NCI-H460 (cell line): ENCODE measurements around the gene SPHK2. TPM values are rescaled to one million over a fixed set of nuclear protein-coding genes. Genes with fewer than 3 reads are reported as not detected.
"Not testable (repeated sequence)": the region's sequence is repeated elsewhere in the genome, so short reads cannot be mapped to it uniquely, and the experiment has no call there.

Experiments
- DNase-seq: peaks from one replicate; pipeline ENCODE4 v3.0.0-alpha.2; 2016; ENCODE audit warnings: low read depth; ENCODE audit errors: extremely low read depth
- polyA plus RNA-seq: library from polyadenylated mRNA; depleted of rRNA; stranded (reverse); fragments of >200 nt; gene quantifications from 2 replicates; pipeline ENCODE4 v1.2.3, GENCODE V29; 2014; cell fraction: nucleus; rRNA removed
- total RNA-seq: library from RNA; depleted of rRNA; stranded (reverse); fragments of >200 nt; shearing (Covaris generic); gene quantifications from 2 replicates; pipeline ENCODE4 v1.2.3, GENCODE V29; 2014; rRNA removed

Gene SPHK2, protein sequence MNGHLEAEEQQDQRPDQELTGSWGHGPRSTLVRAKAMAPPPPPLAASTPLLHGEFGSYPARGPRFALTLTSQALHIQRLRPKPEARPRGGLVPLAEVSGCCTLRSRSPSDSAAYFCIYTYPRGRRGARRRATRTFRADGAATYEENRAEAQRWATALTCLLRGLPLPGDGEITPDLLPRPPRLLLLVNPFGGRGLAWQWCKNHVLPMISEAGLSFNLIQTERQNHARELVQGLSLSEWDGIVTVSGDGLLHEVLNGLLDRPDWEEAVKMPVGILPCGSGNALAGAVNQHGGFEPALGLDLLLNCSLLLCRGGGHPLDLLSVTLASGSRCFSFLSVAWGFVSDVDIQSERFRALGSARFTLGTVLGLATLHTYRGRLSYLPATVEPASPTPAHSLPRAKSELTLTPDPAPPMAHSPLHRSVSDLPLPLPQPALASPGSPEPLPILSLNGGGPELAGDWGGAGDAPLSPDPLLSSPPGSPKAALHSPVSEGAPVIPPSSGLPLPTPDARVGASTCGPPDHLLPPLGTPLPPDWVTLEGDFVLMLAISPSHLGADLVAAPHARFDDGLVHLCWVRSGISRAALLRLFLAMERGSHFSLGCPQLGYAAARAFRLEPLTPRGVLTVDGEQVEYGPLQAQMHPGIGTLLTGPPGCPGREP
- 6.7 and 6.9 TPM in 2 replicates for total RNA-seq
- 15.3 and 18.8 TPM in 2 replicates for polyA plus RNA-seq

DNA sequence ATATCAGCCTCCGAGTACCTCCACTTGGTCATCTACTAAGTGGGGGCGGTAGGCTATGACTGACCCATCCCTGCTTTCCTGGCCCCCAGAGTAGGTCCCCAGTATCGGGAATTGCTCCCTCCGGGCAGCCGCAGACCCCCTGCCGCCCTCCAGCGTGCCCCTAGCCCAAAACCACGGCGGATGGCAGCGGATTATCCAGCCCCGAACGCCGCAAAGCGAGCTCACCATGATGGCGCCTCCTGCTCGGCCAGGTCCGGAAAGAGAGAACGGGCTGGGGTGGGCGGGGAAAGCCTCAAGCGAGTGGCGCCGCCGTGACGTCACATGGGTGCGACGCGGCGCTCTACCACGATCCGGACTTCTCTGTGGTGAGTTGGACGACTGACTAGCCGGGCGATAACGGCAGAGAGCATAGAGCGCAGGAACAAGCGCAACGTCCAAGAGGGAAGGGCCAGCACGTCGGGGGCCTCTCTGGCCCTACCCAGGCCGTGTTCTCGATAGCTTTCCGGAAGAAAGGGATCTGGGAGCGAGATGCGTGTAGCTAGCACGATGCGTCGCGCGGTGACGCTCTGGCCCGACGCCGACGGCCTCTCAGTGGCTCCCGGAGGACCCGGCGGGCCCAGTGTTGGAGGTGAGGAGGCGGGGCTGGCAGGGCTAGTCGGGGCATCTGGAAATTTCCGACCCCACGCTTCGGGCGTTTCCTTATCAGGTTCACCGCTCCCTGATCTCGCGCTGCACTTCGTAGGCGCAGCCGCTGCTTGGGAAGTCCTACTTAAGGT, at the start of gene SPHK2, which contains the start of gene RPL18:
TSS of gene SPHK2 (plus strand) at position 591 of the 776 bp plus-strand sequence. CDS start 1,009 bp downstream, outside the sequence.
TSS of gene RPL18 (minus strand) at position 263 of the 776 bp plus-strand sequence. CDS start at position 228, 35 bp downstream.
- peak; percentile 98 for DNase-seq

DNA sequence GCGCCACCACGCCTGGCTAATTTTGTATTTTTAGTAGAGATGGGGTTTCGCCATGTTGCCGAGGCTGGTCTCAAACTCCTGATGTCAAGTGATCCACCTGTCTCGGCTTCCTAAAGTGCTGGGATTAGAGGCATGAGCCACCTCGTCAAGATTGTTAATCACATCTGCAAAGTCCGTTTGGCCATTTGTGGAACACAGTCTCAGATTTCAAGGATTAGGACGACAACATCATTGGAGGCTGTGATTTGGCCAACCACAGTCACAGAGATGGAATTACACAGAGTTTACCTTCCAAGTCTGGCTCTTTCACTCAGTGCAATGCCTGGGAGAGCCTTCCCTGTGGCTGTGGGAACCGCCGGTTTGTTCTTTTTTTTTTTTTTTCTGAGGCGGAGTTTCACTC, 49.5 kb upstream of the SPHK2 start:
- no peak for DNase-seq

DNA sequence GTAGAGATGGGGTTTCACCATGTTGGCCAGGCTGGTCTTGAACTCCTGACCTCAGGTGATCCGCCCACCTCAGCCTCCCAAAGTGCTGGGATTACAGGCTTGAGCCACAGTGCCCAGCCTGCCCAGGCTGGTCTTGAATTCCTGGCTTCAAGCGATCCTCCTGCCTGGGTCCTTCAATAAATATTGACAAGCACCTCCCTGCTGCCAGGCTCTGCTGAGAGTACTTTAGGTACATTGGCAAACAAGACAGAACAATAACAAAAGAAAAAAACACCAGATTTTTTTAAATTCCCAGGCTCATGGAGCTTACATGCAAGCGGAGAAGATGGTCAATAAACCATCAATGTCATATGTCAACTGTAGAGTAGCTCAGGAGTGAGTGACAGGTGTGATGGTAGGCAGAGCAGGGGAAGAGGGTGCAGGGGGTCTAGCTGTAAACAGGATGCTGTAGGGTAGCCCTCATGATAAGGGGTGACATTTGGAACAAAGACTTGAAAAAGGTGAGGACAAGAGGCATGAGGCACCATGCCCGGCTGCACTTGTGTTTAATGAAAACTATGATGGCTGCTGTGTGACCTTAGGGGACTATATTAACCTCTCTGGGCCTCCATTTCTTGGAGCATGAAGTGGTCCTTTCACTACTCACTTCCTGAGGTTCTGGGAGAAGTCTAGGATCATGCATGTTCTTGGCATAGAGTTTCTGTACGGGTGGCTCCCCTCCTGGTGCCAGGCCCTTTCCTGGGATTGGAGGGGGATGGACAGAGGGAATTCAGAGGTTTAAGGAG, 47.7 kb upstream of the SPHK2 start:
- DNase-seq = no peak

DNA sequence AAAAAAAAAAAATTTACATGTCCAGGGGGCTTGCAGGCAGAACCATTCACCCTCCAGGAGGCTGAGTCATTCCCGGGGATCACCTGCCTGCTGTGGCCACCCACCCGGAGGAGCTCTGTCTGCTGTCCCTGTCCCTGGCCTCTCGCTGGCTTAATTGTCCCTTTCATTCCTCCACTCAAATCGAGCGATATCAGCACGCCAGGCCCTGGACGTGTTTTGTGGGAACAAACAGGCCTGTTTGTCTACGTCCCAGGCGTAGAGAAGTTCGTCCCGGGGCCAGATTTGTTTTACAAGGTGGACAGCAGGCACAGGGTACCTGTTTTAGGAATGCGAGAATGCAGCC, 46.2 kb upstream of the SPHK2 start:
- DNase-seq = no peak

DNA sequence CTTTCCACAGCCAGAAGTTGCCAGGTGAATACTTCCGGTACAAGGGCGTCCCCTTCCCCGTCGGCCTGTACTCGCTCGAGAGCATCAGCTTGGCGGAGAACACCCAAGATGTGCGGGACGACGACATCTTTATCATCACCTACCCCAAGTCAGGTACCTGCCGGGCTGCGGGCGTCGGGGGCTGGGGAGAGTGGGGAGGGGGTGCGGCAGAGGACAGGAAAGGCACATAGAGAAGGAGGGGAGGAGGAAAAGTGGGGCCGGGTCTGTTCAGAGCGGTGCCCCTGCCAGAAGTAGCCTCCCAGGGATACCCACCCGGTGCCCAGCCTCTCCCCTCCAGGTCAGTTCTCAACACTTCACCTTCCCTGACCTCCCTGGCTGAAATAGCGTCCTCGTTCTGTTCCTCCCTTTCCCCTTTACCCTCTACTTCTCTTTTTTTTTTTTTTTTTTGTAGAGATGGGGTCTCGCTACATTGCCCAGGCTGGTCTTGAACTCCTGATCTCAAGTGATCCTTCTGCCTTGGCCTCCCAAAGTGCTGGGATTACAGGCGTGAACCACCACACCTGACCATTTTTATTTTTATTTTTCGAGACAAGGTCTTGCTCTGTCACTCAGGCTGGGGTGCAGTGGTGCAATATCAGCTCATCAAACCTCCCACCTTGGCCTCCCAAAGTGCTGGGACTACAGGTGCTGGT, 43.2 kb upstream of the SPHK2 start:
- no peak for DNase-seq

DNA sequence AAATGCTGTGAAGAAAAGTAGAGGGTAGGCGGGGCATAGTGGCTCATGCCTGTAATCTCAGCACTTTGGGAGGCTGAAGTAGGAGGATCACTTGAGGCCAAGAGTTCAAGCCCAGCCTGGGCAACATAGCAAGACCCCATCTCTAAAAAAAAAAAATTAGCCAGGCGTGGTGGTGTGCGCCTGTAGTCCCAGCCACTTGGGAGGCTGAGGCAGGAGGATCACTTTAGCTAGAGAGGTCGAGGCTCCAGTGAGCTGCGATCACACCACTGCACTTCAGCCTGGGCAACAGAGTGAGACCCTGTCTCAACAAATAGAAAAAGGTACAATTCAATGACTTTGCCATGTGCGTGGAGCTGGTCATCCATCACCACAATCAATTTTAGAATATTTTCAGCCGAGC, 41.4 kb upstream of the SPHK2 start:
- not testable (repeated sequence) for DNase-seq

DNA sequence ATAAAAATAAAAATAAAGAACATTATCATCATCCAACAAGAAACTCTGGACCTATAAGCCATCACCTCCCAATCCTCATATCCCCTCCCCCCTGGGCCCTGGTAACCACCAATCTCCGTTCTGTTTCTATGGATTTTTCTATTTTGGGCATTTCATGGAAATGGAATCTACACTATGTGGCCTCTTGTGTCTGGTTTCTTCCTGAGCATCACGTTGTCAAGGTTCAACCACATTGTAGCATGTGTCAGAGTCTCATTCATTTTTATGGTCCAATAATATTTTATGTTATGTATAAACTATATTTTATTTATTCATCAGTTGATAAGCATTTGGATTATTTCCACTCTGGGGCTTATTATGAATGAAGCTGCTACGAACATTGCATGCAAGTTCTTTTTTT, 40.4 kb upstream of the SPHK2 start:
- DNase-seq = no peak

DNA sequence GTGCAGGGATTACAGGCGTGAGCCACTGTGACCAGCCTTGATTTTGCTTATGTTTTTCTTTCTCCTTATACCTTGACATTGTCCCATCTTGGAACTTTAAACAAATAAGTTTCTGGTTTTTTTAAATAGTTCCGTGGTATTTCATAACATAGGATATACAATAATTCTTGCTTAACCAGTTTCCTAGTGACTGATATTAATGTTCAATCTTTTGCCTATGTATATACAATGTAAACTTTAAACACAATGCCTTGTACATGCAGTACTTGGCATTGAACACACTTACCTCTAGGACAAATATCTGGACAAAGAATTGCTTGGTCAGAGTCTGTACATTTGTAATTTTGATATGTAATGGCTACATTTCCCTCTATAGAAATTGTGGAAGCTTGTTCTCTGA, 37.1 kb upstream of the SPHK2 start:
- DNase-seq = no peak

DNA sequence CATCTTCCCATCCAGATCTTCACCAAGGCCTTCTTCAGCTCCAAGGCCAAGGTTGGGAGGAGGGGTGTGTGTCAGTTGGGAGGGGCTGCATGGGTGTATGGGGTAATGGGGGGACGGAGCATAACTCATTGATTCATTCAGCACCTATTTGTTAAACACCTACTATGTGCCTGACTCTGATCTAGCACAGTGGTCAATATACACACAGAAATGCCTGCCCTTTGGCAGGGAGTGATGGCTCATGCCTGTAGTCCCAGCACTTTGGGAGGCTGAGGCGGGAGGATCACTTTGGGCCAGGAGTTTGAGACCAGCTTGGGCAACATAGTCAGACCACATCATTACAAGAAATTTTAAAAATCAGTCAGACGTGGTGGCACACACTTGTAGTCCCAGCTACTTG, 31.9 kb upstream of the SPHK2 start:
- no peak for DNase-seq

DNA sequence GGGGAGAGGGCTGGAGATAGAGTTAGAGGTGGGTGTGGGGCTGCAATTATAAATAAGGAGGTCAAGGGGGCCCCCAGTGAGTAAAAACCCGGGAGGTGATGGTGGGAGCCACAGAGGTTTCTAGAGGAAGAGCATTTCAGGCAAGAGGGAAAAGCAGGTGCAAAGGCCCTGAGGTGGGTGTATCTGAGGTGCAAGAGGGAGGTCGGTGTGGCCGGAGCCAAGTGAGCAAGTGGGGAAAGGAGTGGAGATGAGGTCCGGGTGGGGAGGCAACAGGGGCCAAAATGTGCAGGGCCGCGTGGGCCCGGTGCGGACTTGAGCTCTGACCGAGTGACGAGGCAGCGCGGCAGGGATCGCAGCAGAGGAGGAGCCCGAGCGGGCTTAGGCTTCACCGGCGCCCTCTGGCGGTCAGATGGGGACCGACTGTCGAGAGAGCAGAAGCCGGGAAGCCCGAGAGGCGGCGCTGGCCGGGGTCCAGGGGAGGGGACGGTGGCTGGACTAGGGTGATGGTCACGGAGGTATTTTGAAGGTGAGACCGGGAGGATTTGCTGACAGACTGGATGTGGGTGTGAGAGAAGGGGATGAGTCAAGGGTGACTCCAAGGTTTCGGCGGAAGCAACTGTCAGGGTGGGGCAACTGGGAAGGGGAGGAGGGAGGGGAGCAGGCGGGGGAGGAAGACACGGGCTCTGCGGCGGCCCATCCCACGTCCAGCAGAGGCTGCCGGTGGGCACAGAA, 30.5 kb upstream of the SPHK2 start:
- DNase-seq = peak; percentile 82

DNA sequence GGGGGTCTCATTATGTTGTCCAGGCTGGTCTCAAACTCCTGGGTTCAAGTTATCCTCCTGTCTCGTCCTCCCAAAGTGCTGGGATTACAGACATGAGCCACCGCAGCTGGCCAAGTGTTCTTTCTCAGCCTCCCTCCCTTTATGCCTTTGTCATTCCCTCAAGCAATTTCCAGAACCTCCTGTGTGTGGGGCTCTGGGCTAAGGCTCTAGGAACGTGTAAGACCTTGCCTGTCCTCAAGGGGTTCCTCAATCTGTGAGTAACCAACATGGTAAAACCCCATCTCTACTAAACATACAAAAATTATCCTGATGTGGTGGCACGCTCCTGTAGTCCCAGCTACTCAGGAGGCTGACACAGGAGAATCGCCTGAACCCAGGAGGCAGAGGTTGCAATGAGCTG, 28.3 kb upstream of the SPHK2 start:
- no peak for DNase-seq

DNA sequence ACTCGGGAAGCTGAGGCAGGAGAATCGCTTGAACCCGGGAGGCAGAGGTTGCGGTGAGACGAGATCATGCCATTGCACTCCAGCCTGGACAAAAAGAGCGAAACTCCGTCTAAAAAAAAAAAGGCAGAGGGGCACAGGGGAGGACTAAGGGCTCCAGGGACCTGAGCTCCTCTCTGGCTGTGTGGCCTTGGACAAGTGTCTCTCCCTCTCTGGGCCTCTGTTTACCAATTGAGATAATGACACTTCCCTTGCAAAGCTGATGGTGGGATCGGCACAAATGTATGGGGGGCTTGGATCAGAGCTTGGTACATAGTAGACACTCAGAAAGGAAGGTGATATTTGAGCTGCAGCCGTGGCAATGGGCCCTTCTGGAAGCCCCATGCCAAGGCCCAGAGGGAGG, 24.1 kb upstream of the SPHK2 start:
- no peak for DNase-seq

DNA sequence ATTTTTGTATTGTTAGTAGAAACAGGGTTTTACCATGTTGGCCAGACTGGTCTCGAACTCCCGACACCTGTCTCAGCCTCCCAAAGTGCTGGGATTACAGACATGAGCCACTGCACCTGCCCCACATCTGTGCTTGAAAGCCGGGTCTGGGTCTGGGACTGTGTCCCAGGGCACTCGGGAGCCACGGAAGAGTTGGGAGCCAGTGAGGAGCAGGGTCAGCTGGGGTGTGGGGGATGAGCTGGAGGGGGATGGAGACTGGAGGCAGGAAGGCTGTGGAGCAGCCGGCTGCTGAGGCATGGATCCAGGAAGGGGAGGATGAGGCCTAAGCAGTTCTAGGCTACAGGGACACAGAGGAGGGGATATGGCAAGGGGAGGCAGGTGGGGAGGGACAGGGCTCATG, 23.5 kb upstream of the SPHK2 start:
- DNase-seq = no peak

DNA sequence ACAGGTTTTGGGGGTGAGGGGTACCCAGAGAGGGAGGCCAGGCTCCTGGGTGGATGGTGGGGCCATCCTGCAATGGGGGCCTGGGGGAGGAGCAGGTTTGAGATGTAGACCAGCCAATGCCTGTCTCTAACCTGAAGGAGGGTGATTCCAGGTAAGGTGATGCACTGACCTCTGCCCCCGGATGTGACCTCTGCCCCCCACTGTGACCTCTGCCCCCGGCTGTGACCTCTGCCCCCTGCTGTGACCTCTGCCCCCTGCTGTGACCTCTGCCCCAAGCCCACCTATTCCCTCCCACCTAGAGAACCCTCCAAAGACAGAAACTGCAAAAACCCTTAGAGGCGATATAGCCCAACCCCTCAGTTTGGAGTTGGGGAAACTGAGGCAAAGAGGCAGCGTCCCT, 23.1 kb upstream of the SPHK2 start:
- no peak for DNase-seq

DNA sequence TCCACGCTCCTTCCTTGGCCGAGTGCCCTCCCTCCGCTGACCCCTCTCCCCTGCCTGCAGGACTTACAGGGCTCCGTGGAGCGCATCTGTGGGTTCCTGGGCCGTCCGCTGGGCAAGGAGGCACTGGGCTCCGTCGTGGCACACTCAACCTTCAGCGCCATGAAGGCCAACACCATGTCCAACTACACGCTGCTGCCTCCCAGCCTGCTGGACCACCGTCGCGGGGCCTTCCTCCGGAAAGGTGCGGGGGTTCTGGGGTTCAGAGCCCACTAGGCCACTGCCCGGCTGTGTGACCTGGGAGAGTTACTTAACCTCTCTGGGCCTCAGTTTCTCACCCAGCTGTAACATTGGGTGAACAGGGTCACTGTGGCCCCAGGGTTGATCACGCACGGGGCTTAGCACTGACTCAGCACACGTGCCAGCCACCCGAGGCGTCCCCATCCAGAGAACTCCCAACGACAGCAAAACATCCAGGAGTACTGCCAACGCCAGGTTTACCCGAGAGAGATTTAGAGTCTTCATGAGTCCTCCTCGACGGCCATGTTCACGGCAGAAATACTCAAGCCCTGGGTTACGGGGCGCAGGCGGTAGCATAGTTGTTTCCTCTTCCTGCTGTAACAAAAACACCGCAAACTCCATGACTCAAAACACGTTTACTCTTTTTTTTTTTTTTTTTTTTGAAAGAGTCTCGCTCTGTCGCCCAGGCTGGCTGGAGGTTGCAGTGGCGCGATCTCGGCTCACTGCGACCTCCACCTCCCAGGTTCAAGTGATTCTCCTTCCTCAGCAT, 22.4 kb upstream of the SPHK2 start:
- DNase-seq = no peak

DNA sequence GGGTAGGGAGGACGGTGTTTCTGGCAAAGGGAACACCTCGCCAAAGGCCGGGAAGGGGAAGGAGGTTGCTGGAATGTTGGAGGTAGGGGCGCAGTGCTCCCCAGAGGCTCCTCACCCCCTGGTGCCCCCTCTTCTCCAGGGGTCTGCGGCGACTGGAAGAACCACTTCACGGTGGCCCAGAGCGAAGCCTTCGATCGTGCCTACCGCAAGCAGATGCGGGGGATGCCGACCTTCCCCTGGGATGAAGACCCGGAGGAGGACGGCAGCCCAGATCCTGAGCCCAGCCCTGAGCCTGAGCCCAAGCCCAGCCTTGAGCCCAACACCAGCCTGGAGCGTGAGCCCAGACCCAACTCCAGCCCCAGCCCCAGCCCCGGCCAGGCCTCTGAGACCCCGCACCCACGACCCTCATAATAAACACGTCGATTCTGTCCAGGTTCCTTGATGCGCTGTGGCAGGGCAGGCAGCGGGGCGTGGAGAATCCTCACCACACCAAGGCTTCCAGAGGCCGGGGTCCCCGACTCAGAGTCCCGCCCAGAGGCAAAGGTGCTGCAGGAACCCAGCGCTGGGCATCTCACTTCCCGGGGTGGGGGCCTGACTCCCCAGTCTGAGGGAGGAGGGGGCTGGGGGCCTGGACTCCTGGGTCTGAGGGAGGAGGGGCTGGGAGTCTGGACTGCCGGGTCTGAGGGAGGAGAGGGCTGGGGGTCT, 20.2 kb upstream of the SPHK2 start:
- DNase-seq = no peak

DNA sequence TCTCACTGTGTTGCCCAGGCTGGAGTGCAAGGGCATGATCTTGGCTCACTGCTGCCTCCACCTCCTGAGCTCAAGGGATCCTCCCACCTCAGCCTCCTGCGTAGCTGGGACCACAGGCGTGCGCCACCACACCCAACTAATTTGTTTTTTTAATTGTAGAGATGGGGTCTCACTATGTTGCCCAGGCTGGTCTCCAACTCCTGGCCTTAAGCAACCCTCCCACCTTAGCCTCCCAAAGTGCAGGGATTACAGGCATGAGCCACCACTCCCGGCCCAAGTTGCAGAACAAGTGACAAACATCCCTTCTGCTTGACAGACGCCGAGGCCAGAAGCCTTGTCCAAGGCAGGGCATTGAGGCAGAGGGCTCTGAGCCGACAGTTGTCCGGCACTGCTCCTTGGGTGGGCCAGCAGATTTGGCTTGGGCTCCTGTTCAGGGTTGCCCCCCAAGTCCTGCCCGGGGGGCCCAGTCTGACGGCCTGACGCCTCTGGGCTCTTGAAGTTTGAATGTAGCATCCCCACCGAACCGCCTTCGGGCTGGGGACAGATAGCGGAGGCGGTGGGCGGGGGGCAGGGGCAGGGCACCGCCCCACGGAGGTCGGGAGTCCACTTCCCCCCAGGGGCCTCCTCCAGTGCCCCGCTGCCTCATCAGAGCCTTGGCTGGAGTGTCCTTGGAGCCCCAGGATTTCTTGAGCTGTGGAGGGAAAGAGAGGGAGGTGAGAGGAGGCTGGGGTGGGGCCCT, 18.5 kb upstream of the SPHK2 start:
- no peak for DNase-seq
